GM06990 (cell line): ENCODE results near the gene PRKCA.

Experiments used
- DNase-seq: peaks from one replicate; pipeline ENCODE4 v3.0.0-alpha.2; 2011; ENCODE audit not compliant: insufficient read length; ENCODE audit errors: extremely low read depth
- H3K27me3 ChIP-seq: replicated peaks from 2 replicates; pipeline ENCODE4 v1.6.0; 2011; ENCODE audit warnings: low read length; ENCODE audit not compliant: control insufficient read depth, insufficient read depth
- H3K36me3 ChIP-seq: 2 replicates; pipeline ENCODE4 v1.5.1; 2011; ENCODE audit warnings: low read length; ENCODE audit not compliant: control insufficient read depth, insufficient read depth
- H3K4me3 ChIP-seq: replicated peaks from 2 replicates; pipeline ENCODE4 v1.5.1; 2011; ENCODE audit warnings: low read depth, mild to moderate bottlenecking, control low read depth, low read length
- CTCF ChIP-seq: IDR thresholded peaks from 2 replicates; pipeline ENCODE4 v1.5.1; 2011; ENCODE audit warnings: low read length, control low read depth, mild to moderate bottlenecking, inconsistent platforms; ENCODE audit not compliant: insufficient read depth, poor library complexity, severe bottlenecking

The PRKCA gene

GRCh38 chr17:66755101-66755943 is 452.9 kb downstream of the PRKCA start:
- Histone ChIP-seq H3K36me3 (no peaks in the 10 kb centered on the region), H3K27me3 (no peaks in the 10 kb centered on the region), H3K4me3 (no peak overlapping the region)
- no peak for DNase-seq
- no peak for TF ChIP-seq CTCF

- H3K27me3 ChIP-seq = no peaks in the 10 kb centered on the region
- no peak for DNase-seq
- H3K4me3 ChIP-seq = no peak overlapping the region
- no peak for TF ChIP-seq CTCF
- no peaks in the 10 kb centered on the region for H3K36me3 ChIP-seq
Measured at GRCh38 chr17:66755944-66756290, 453.5 kb downstream of the PRKCA start.

- no peak for DNase-seq
- Histone ChIP-seq H3K4me3 (no peak overlapping the region), H3K27me3 (no peaks in the 10 kb centered on the region), H3K36me3 (no peaks in the 10 kb centered on the region)
- no peak for TF ChIP-seq CTCF
Measured at GRCh38 chr17:66760324-66760723, 457.9 kb downstream of the PRKCA start.

- no peak overlapping the region for H3K4me3 ChIP-seq
- TF ChIP-seq CTCF = no peak
- DNase-seq = no peak
- H3K27me3 ChIP-seq = no peaks in the 10 kb centered on the region
- H3K36me3 ChIP-seq = no peaks in the 10 kb centered on the region
Measured at GRCh38 chr17:66762276-66762675, 459.9 kb downstream of the PRKCA start.

- H3K4me3 ChIP-seq = no peak overlapping the region
- DNase-seq = no peak
- H3K36me3 ChIP-seq = no peaks in the 10 kb centered on the region
- H3K27me3 ChIP-seq = no peaks in the 10 kb centered on the region
- TF ChIP-seq CTCF = no peak
Measured at GRCh38 chr17:66763056-66763455, 460.6 kb downstream of the PRKCA start.

- no peak overlapping the region for H3K4me3 ChIP-seq
- no peaks in the 10 kb centered on the region for H3K27me3 ChIP-seq
- no peaks in the 10 kb centered on the region for H3K36me3 ChIP-seq
- no peak for DNase-seq
- no peak for TF ChIP-seq CTCF
Measured at GRCh38 chr17:66764506-66764905, 462.1 kb downstream of the PRKCA start.
